Stimulated activated CD8-positive, alpha-beta memory T cell treated with anti-CD3 and anti-CD28 coated beads, Interleukin-15, amount 100 ng/mL, for 48 hours (primary cell): ENCODE results near the gene CENPT.

Source experiments
- DNase-seq, 2 donors: peaks; one replicate each; pipeline ENCODE4 v3.0.0-alpha.2; 2020; ENCODE audit warnings: low read depth in 2 of 2

The CENPT gene

DNA sequence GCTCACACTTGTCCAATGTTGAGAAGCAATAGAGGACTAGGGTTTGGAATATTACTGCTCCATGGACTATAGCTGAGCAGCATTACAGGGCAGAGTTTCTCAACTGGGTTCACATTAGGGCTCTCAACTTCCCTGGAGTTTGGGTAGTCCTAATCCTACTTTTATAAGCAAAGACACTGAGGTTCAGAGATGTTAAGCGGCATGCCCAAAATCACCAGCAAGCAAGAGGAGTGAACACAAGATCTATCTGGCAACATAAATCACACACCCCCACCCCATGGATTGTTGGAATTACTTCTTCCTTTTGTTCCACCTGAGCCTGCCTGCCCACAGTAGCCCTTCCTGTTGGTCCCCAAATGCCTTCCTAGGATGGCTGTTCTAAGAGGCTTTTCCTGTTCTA, 35.6 kb downstream of the CENPT start:
- DNase-seq = no peak

- no peak for DNase-seq
These were observed 40.3 kb downstream of the CENPT start for GRCh38 chr16:67807148-67807682.

DNA sequence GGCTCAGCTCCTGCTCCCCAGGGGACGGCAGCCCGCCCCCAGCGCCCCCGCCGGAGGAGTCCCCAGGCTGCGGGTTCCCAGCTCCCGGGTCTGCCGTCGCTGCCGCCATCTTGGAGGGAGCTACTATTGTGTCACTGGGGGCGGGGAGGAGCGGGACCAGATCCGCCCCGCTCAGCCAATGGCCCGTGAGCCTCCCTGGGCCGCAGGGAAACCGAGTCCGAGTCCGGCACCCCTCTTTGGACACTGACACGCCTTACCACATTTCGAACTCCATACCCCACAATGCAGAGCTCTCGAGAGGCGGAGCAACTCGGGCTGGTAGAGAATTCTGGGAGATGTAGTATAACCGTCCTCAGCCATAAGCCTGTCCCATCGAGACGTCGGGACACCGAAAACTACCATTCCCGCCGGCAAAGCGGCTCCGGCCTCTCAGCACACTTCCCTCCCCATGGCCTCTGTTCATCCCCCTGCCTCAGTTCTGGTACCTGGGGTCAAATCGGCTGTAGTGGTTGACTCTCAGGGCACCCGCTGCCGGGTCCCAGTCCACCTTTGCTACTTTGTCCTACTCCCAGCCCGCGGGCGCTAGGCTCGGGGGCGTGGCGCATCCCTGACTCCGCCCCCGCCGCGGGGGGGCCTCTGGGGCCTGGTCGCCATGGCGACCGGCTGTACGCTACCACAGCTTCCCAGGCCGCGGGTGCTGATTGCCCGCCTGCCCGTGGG, 40.9 kb downstream of the CENPT start, which contains the start of the genes RANBP10 and TSNAXIP1:
Gene RANBP10, minus strand, starts transcription at position 133 of the 720 bp plus-strand sequence. Its CDS starts 24 bp downstream, at position 109.
Gene TSNAXIP1, plus strand, starts transcription at position 462 of the 720 bp plus-strand sequence. CDS start 261 bp downstream, outside the sequence.
- peak; percentile 94 for DNase-seq

GRCh38 chr16:67805718-67806427, 41.6 kb downstream of the CENPT start:
- DNase-seq = no peak

GRCh38 chr16:67804853-67805542, 42.5 kb downstream of the CENPT start:
- no peak for DNase-seq

GRCh38 chr16:67803894-67804293, 43.6 kb downstream of the CENPT start:
- no peak for DNase-seq

DNA sequence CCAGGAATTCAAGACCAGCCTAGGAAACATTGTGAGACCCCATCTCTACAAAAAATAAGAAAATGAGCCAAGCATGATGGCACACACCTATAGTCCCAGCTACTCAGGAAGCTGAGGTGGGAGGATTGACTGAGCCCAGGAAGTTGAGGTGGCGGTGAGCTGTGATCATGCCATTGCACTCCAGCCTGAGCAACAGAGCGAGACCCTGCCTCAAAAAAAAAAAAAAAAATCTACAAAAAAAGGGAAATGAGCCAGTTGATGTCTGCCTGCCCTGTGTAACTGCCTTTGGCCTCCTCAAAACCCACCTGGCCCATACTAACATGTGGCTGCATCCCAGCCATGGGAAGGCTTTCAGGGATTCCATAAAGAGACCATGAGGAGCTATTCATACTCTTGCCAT, 45.6 kb downstream of the CENPT start:
- no peak for DNase-seq

- no peak for DNase-seq
These were observed 46.3 kb downstream of the CENPT start for GRCh38 chr16:67801241-67801640.

DNA sequence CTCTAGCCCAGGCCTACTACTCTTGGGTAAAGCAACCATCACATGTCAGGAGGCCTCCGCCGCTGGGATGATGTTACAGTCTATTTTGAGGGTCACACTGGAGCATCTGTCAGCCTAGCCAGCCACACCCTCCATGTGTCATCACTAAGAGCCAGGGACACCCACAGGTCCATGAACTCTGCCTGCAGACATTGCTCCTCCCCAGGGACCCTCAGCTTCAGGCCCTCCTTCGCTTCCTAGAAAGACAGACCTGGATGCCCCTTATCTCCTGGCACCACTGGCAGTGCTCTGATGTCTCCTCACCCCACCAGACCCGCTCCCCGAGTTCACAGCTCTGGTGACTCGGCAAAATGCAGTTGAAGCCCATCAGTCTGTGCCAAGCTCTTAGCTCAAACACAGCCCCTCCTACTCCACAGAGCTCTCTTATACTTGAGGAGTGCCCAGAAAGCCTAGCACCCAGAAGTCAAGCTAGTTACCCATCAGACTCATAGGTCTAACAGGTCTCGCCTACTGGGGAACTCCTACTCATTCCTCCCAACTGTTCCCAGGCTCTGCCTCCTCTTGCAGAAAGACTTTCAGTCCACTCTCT, 47.1 kb downstream of the CENPT start:
- no peak for DNase-seq

DNA sequence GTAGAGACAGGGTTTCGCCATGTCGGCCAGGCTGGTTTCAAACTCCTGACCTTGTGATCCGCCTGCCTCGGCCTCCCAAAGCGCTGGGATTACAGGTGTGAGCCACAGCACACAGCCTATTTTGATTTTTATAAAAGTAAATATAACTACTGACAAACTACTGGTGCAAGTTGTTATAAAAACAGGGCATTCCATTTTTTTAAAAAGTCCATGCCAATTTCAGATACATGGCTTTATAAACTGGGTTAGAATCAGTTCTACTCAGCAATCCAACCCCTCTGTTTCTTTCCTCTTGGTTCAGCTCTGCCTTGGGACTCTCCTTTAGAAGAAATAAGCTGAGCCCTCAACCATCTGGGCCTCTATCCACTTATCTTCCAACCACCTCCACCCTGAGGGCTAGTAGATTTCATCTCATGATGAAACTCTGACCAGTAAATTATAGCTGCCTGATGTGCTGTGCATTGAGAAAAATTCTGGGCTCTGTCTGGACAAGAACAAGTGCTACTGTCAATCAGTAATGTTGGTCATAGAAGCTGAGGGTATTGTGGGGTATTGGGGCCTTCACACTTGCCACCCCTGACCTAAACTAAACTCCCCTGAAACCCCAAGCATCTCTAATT, 51.3 kb downstream of the CENPT start:
- no peak for DNase-seq

DNA sequence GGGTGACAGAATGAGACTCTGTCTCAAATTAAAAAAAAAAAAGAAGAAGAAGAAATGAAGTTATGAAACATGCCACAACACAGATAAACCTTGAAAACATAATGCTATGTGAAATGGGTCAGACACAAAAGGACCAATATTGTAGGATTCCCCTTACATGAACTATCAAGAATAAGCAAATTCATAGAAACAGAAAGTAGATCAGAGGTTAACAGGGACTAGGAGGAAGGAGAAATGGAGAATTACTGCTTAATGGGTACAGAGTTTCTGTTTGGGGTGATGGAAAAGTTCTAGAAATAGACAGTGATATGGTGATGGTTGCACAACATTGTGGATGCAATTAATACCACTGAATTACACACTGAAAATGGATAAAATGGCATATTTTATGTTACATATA, 57.4 kb downstream of the CENPT start:
- DNase-seq = no peak

GRCh38 chr16:67786491-67786890, 61.0 kb downstream of the CENPT start:
- no peak for DNase-seq

DNA sequence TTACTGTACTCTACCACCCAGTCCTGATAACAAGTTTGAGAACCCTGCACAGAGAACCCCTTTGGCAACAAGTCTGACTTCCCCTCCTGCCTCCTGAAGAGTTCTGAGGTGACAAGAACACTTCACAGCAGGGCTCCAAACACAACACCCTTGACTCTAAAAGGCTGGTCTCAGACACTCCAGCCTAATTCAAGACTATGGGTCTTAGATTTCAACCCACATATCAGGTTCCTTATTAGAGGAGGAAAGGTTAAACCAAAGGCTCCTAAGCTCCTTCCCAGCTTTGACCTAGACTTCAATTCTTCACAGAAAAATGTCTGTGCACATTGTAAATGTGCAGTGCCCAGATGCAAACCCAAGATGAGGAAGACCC, 64.2 kb downstream of the CENPT start:
- no peak for DNase-seq

DNA sequence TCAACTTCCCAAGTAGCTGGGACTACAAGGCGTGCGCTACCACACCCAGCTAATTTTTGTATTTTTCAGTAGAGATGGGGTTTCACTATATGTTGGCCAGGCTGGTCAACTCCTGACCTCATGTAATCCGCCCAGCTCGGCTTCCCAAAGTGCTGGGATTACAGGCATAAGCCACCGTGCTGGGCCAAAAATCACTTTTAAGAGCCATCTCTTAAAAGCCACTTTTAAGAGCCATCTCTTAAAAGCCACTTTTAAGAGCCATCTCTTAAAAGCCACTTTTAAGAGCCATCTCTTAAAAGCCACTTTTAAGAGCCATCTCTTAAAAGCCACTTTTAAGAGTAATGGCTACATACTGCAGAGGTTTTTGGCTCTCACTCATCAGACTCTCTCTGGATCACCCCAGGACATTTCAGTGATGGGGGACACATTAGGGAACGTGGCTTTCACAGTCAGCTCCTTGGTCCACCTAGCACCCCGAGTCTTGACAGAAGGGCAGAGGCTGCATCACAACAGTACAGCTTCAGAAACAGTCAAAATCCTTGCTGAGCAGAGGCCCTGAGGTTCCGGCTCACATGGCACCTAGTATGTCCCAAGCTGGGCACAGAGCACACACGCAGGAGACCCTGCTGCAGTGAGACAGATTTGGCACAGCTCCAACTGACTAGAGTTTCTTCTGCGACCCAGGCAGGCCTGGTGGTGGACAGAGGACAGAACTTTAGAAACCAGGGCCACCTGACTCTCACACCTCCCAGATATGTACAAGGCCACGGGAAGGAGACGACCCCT, 64.7 kb downstream of the CENPT start:
- no peak for DNase-seq

DNA sequence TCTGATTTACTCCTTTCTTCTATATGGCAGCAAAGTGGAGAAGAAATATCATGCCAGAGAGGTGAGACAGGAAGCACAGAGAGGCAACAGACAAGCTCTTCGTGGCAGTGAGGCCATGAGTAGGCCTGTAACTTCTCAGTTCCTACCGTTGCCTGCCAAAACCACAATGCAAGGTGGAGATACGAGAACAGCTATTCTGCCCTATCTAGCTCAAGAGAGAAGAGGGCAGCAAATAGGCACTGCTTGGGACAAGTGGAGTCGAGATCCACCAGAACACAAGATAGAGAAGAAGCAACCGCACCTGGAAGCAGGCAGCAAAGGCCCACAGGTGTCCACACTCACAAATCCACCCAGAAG, 66.0 kb downstream of the CENPT start:
- DNase-seq = no peak

GRCh38 chr16:67780847-67781564, 66.5 kb downstream of the CENPT start:
- DNase-seq = no peak

DNA sequence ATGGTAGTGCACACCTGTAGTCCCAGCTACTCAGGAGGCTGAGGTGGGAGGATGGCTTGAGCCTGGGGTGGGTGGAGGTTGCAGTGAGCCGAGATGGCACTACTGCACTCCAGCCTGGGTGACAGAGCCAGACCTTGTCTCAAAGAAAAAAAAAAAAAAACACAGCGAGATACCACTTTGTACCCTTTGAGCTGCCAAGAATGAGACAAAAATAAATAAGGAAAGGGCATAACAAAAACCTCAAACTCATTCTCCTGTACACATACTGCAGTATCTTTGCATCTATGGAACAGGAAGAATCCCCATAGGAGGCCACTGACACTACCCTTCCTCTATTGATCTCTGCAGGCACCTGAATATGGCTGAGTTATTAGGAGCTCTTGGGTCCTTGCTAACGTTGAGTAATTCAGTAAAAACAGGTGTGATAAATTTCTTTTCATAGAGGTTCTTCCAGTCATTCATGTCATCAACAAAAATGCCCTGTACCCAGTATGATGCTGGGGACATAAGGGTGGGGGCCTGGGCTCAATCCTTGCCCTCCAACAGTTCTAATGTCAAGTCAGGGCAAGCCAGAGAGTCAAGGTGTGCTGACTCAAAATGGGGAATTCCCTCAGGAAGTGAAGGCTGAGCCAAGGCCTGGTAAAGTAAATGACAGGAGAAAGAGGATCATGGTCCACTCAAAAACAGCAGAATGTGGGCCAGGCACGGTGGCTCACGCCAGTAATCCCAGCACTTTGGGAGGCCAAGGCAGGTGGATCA, 68.1 kb downstream of the CENPT start:
- DNase-seq = no peak
